A549 (cell line): Measurements from ENCODE around the gene SCGB3A2. TPM values are rescaled to one million over a fixed set of nuclear protein-coding genes. Genes with fewer than 3 reads are reported as not detected.

Experiments used
- ATAC-seq, 2 experiments: fragments of 200-7000 bp in 1 of 2; fragments of >200 bp in 1 of 2; cut with Nextera tagmentation in 1 of 2; cut with Tn5 transposase in 1 of 2; 3 replicates each; pipeline versions ENCODE4 v1.8.0 to v1.9.1; 2018 to 2020; ENCODE audit warnings: mild to moderate bottlenecking in 1 of 2, moderate library complexity in 1 of 2
- CTCF ChIA-PET: fragments of 300-600 bp; sonication (Branson Sonifier 250); formaldehyde crosslinking; extraction: SDS; loops from one replicate; lab custom pipeline; 2021; ENCODE audit warnings: antibody characterized with exemption, inconsistent platforms; lab: Yijun Ruan, JAX
- POLR2A ChIA-PET: fragments of 350-600 bp; formaldehyde crosslinking; extraction: SDS; loops from one replicate; lab custom pipeline; 2021; ENCODE audit warnings: antibody characterized with exemption, inconsistent platforms; lab: Yijun Ruan, JAX
- DNase-seq, 2 experiments: peaks; one replicate each; pipeline versions ENCODE4 v3.0.0 to v3.0.0-alpha.2; 2011 to 2016; ENCODE audit warnings: low read depth in 1 of 2, low spot score in 1 of 2
- FAIRE-seq: peaks from 2 replicates; lab custom pipeline; 2011; peaks lifted over from hg19 to GRCh38; lab: Jason Lieb, UNC
- H3K27ac ChIP-seq, 2 experiments: fragments of >200 bp; sonication (Bioruptor Twin); formaldehyde crosslinking; 3 replicates each; pipeline ENCODE4 v1.5.1; 2016 to 2017
- H3K4me1 ChIP-seq: fragments of >200 bp; sonication (Bioruptor Twin); formaldehyde crosslinking; 3 replicates; pipeline ENCODE4 v1.6.1; 2016
- H3K4me2 ChIP-seq: fragments of >200 bp; sonication (Bioruptor Twin); formaldehyde crosslinking; 3 replicates; pipeline ENCODE4 v1.6.1; 2016
- H3K4me3 ChIP-seq: fragments of >200 bp; sonication (Bioruptor Twin); formaldehyde crosslinking; 3 replicates; pipeline ENCODE4 v1.5.1; 2016
- H3K9me3 ChIP-seq: fragments of >200 bp; sonication (Bioruptor Twin); formaldehyde crosslinking; 3 replicates; pipeline ENCODE4 v1.6.1; 2016
- BCL3 ChIP-seq: fragments of >200 bp; sonication (Bioruptor Twin); formaldehyde crosslinking; IDR thresholded peaks from 3 replicates; pipeline ENCODE4 v1.6.1; 2016
- CBX8 ChIP-seq: fragments of 200-600 bp; sonication (generic); IDR thresholded peaks from 2 replicates; pipeline ENCODE4 v1.6.1; 2016
- CEBPB ChIP-seq, 2 experiments: fragments of >200 bp in 1 of 2; sonication (Bioruptor Twin) in 1 of 2; formaldehyde crosslinking in 1 of 2; IDR thresholded peaks; 2 replicates each; pipeline ENCODE4 v1.6.1; 2012 to 2016
- CHD2 ChIP-seq: fragments of 150-350 bp; IDR thresholded peaks from 2 replicates; pipeline ENCODE4 v1.6.1; 2014; ENCODE audit warnings: low read length; ENCODE audit not compliant: partially characterized antibody
- CHD4 ChIP-seq: fragments of 200-600 bp; sonication (generic); IDR thresholded peaks from 2 replicates; pipeline ENCODE4 v1.6.1; 2016; ENCODE audit warnings: antibody characterized with exemption, mild to moderate bottlenecking, borderline replicate concordance
- EHMT2 ChIP-seq: fragments of 200-600 bp; sonication (generic); IDR thresholded peaks from 2 replicates; pipeline ENCODE4 v1.6.1; 2016; ENCODE audit warnings: antibody characterized with exemption, low read depth, mild to moderate bottlenecking, moderate library complexity
- EP300 ChIP-seq, 2 experiments: fragments of >200 bp; sonication (Bioruptor Twin); formaldehyde crosslinking; IDR thresholded peaks; 2 replicates in 1 of 2; 3 replicates in 1 of 2; pipeline ENCODE4 v1.6.1; 2016 to 2017
- FOSL2 ChIP-seq, 2 experiments: fragments of 450-650 bp in 1 of 2; fragments of >200 bp in 1 of 2; sonication (Bioruptor Twin) in 1 of 2; formaldehyde crosslinking; IDR thresholded peaks; 2 replicates each; pipeline versions ENCODE4 v1.5.0 to v1.6.1; 2016 to 2020; ENCODE audit warnings: mild to moderate bottlenecking in 1 of 2, moderate library complexity in 1 of 2
- FOXS1 ChIP-seq: fragments of 250-450 bp; sonication (Bioruptor Pico); IDR thresholded peaks from 2 replicates; pipeline ENCODE4 v1.5.0; 2020; ENCODE audit warnings: mild to moderate bottlenecking, moderate library complexity
- GATA3 ChIP-seq: IDR thresholded peaks from 2 replicates; pipeline ENCODE4 v1.6.1; 2012; ENCODE audit warnings: borderline replicate concordance
- HOXB5 ChIP-seq: fragments of 250-450 bp; sonication (Bioruptor Pico); IDR thresholded peaks from 2 replicates; pipeline ENCODE4 v1.5.0; 2020; ENCODE audit warnings: mild to moderate bottlenecking, moderate library complexity
- JUN ChIP-seq, 2 experiments: fragments of >200 bp; sonication (Bioruptor Twin); formaldehyde crosslinking; IDR thresholded peaks; 2 replicates in 1 of 2; 3 replicates in 1 of 2; pipeline ENCODE4 v1.6.1; 2016 to 2017
- JUNB ChIP-seq: fragments of >200 bp; sonication (Bioruptor Twin); formaldehyde crosslinking; IDR thresholded peaks from 2 replicates; pipeline ENCODE4 v1.6.1; 2016
- MYC ChIP-seq: IDR thresholded peaks from 2 replicates; pipeline ENCODE4 v1.6.1; 2012; ENCODE audit warnings: mild to moderate bottlenecking, inconsistent platforms, low read length, improper control_type of control experiment, borderline replicate concordance
- PBX3 ChIP-seq: IDR thresholded peaks from 2 replicates; pipeline ENCODE4 v1.6.1; 2012
- POLR2AphosphoS2 ChIP-seq: conservative IDR thresholded peaks from 2 replicates; pipeline ENCODE4 v1.6.1; 2012; ENCODE audit warnings: low read length, improper control_type of control experiment, inconsistent platforms
- RARB ChIP-seq: fragments of 250-450 bp; sonication (Bioruptor Pico); IDR thresholded peaks from 2 replicates; pipeline ENCODE4 v1.8.0; 2021; ENCODE audit warnings: mild to moderate bottlenecking, moderate library complexity
- RFX5 ChIP-seq: fragments of 450-650 bp; IDR thresholded peaks from 2 replicates; pipeline ENCODE4 v1.7.1; 2014; ENCODE audit warnings: antibody characterized with exemption, mild to moderate bottlenecking, moderate library complexity
- SMC3 ChIP-seq: fragments of >200 bp; sonication (Bioruptor Twin); formaldehyde crosslinking; IDR thresholded peaks from 3 replicates; pipeline ENCODE4 v1.6.1; 2018; ENCODE audit warnings: inconsistent platforms
- SREBF2 ChIP-seq: fragments of 450-650 bp; IDR thresholded peaks from 2 replicates; pipeline ENCODE4 v1.6.1; 2014; ENCODE audit warnings: mild to moderate bottlenecking, moderate library complexity
- ZFP36 ChIP-seq: fragments of 450-650 bp; IDR thresholded peaks from 2 replicates; pipeline ENCODE4 v1.6.1; 2014; ENCODE audit warnings: borderline replicate concordance; ENCODE audit not compliant: partially characterized antibody
- WGBS: methylation state at CpG from one replicate; pipeline ENCODE4 v1.1.6; 2017; ENCODE audit errors: missing lambda C conversion rate; 5-methylcytosine and 5-hydroxymethylcytosine counted together
- polyA plus RNA-seq, 4 experiments: library from polyadenylated mRNA; depleted of rRNA in 3 of 4; stranded (reverse); fragments of >200 nt; fragmentation: RNase III in 1 of 4; extraction: RNeasy Plus Mini Kit Qiagen cat#74134 plus additional on column Dnase treatment in 1 of 4; gene quantifications; 2 replicates in 3 of 4; 3 replicates in 1 of 4; pipeline ENCODE4 v1.2.3, GENCODE V29; 2011 to 2017
- TF ChIP-seq, protein P1 (sequence below): fragments of 250-450 bp; sonication (Bioruptor Pico); IDR thresholded peaks from 2 replicates; pipeline ENCODE4 v1.5.0; 2021; ENCODE audit warnings: mild to moderate bottlenecking, moderate library complexity, borderline replicate concordance
- TF ChIP-seq, protein P2 (sequence below): fragments of >200 bp; sonication (Bioruptor Twin); formaldehyde crosslinking; IDR thresholded peaks from 2 replicates; pipeline ENCODE4 v1.6.1; 2016
- TF ChIP-seq, protein P3 (sequence below): IDR thresholded peaks from 2 replicates; pipeline ENCODE4 v1.6.1; 2012; ENCODE audit warnings: low read depth, borderline replicate concordance
- TF ChIP-seq, protein P4 (sequence below): IDR thresholded peaks from 2 replicates; pipeline ENCODE4 v1.6.1; 2012

The SCGB3A2 gene
- polyA plus RNA-seq, 2 of the 4 experiments (the other 2 are of a cell fraction) = not detected

DNA sequence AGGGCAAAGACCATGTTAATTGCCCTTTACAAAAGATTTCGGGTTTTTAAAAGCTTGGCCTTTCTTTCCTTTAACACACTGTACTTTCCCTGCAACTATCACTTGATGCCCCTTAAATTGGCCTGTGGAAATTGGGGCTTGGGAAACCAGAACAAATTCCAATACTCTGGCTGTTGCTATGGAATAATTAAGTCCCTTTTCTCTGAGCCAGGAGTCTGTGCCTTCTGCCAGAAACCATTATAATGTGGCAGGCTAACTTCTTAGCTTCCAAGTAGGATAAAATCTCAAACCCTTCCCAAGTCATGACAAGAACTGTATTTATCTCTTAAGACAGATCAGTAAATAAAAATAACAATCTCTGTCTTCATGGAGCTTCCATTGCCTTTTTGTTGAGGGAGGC lies 46.0 kb upstream of the SCGB3A2 start:
- ATAC-seq (no peak), FAIRE-seq (no peak), DNase-seq (no peak)
- TF ChIP-seq RFX5 (no peak), SMC3 (no peak), CBX8 (no peak), EHMT2 (no peak), MYC (no peak), SREBF2 (no peak), HOXB5 (CRISPR knock-in tag) (no peak), ZFP36 (no peak)
- TF ChIP-seq, protein P1, sequence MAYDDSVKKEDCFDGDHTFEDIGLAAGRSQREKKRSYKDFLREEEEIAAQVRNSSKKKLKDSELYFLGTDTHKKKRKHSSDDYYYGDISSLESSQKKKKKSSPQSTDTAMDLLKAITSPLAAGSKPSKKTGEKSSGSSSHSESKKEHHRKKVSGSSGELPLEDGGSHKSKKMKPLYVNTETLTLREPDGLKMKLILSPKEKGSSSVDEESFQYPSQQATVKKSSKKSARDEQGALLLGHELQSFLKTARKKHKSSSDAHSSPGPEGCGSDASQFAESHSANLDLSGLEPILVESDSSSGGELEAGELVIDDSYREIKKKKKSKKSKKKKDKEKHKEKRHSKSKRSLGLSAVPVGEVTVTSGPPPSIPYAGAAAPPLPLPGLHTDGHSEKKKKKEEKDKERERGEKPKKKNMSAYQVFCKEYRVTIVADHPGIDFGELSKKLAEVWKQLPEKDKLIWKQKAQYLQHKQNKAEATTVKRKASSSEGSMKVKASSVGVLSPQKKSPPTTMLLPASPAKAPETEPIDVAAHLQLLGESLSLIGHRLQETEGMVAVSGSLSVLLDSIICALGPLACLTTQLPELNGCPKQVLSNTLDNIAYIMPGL (CRISPR knock-in tag) = no peak
- Histone ChIP-seq H3K9me3 (peaks cover 2% of the 10 kb centered on the region; the same call in 1 of the 3 replicates), H3K27ac (no peak overlapping the region), H3K4me1 (peaks cover 26% of the 10 kb centered on the region), H3K4me2 (no peak overlapping the region), H3K4me3 (no peak overlapping the region)
- 17% methylated on average over 1 of the region's 1 CpG for WGBS
- POLR2A ChIA-PET = no interaction called here
- CTCF ChIA-PET = no interaction called here

DNA sequence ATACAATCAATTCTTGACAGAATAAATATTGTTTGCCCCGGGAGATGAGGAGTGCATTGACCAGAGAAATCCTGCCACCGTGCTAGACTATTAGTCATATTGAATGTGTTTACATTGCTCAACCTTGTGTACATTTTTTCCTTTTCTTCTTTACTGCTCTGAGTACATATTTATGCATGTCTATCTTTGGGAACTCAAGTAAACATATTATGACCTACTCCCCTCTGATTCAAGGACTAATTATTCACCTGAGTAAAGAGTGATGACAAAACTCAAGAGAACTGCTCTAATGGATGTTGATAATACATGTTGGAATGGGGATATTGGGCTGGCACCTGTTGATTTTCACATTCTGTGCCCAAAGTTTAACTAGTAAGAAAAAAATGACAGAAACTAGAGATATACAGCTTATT lies 43.1 kb upstream of the SCGB3A2 start:
- 1% methylated on average over 2 of the region's 2 CpGs for WGBS
- Histone ChIP-seq H3K4me2 (peak overlapping the region; percentile 61), H3K4me1 (peaks cover 37% of the 10 kb centered on the region), H3K9me3 (peaks cover 5% of the 10 kb centered on the region; the same call in 2 of the 3 replicates), H3K27ac (peak overlapping the region in 1 of 2 experiments; percentile 49; a peak in 1 of 6 replicates), H3K4me3 (no peak overlapping the region)
- ATAC-seq = peak; percentile 94 to 95
- ChIA-PET POLR2A (no interaction called here), CTCF (interaction anchor here (0.6 to 0.9 kb wide), 2 partner anchors 12 to 1223 kb away, joined by 3 read pairs; no protein-coding TSS in a partner anchor)
- TF ChIP-seq EP300 (IDR thresholded peaks at IDR 0.05) = peak; percentile 79 to 93; a peak in 4 of 5 replicates
- TF ChIP-seq CHD4 = no peak
- peak; percentile 93 to 99 for TF ChIP-seq JUN (IDR thresholded peaks at IDR 0.05)
- peak; percentile 71; the same call in 1 of the 2 replicates for TF ChIP-seq FOXS1 (CRISPR knock-in tag)
- TF ChIP-seq RARB (CRISPR knock-in tag) = peak; percentile 86
- TF ChIP-seq, protein P2, sequence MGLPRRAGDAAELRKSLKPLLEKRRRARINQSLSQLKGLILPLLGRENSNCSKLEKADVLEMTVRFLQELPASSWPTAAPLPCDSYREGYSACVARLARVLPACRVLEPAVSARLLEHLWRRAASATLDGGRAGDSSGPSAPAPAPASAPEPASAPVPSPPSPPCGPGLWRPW = peak; percentile 94
- TF ChIP-seq ZFP36 = peak; percentile 97
- TF ChIP-seq JUNB = peak; percentile 99
- TF ChIP-seq CEBPB (IDR thresholded peaks at IDR 0.05) = peak; percentile 95 to 96
- peak; percentile 98; the same call in 2 of the 3 replicates for TF ChIP-seq BCL3
- TF ChIP-seq CHD2 = no peak
- peak; percentile 99 for TF ChIP-seq GATA3
- TF ChIP-seq, protein P3, sequence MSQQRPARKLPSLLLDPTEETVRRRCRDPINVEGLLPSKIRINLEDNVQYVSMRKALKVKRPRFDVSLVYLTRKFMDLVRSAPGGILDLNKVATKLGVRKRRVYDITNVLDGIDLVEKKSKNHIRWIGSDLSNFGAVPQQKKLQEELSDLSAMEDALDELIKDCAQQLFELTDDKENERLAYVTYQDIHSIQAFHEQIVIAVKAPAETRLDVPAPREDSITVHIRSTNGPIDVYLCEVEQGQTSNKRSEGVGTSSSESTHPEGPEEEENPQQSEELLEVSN = no peak
- TF ChIP-seq, protein P4, sequence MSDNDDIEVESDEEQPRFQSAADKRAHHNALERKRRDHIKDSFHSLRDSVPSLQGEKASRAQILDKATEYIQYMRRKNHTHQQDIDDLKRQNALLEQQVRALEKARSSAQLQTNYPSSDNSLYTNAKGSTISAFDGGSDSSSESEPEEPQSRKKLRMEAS = peak; percentile 78
- 0 out of 3 replicates have a peak, but pooled peaks have one; percentile 19 for TF ChIP-seq SMC3
- TF ChIP-seq PBX3 = peak; percentile 74; the same call in 1 of the 2 replicates
- TF ChIP-seq POLR2AphosphoS2 = no peak
- peak; percentile 97 for TF ChIP-seq FOSL2 (IDR thresholded peaks at IDR 0.05)
- TF ChIP-seq FOSL2 (CRISPR knock-in tag; IDR thresholded peaks at IDR 0.05) = peak; percentile 98
- peak; percentile 48 to 82 for DNase-seq
- peak; percentile 39 for FAIRE-seq
